ENCODE results near the gene DUSP6.
A peak's percentile ranks its signal among the peaks of the same experiment; 100 is the strongest.

Gene DUSP6

GRCh38 chr12:89306827-89307473, 45.4 kb downstream of the DUSP6 start:
- peak; percentile 86 for DNase-seq (ENCODE audit: low read depth)
- TF ChIP-seq MYC (IDR thresholded peaks at IDR 0.05; ENCODE audit: low read depth, low read length) (peak; percentile 3), MAX (IDR thresholded peaks at IDR 0.05; ENCODE audit: low read depth, low read length) (peak; percentile 53; the same call in 1 of the 2 replicates), POLR2A (IDR thresholded peaks at IDR 0.05; ENCODE audit: extremely low read depth, insufficient read length) (no peak), CTCF (IDR thresholded peaks at IDR 0.05; ENCODE audit: low read depth, low read length) (no peak)
- H3K4me3 ChIP-seq (ENCODE audit: low read depth, low read length) = no peak overlapping the region

GRCh38 chr12:89305373-89305772, 46.9 kb downstream of the DUSP6 start:
- no peak for DNase-seq (ENCODE audit: low read depth)
- TF ChIP-seq POLR2A (IDR thresholded peaks at IDR 0.05; ENCODE audit: extremely low read depth, insufficient read length) (no peak), MYC (IDR thresholded peaks at IDR 0.05; ENCODE audit: low read depth, low read length) (no peak), MAX (IDR thresholded peaks at IDR 0.05; ENCODE audit: low read depth, low read length) (no peak)
- no peak overlapping the region for H3K4me3 ChIP-seq (ENCODE audit: low read depth, low read length)

GRCh38 chr12:89299931-89300330, 52.4 kb downstream of the DUSP6 start:
- no peak overlapping the region for H3K4me3 ChIP-seq (ENCODE audit: low read depth, low read length)
- TF ChIP-seq MYC (IDR thresholded peaks at IDR 0.05; ENCODE audit: low read depth, low read length) (no peak), MAX (IDR thresholded peaks at IDR 0.05; ENCODE audit: low read depth, low read length) (no peak), CTCF (IDR thresholded peaks at IDR 0.05; ENCODE audit: low read depth, low read length) (no peak), POLR2A (IDR thresholded peaks at IDR 0.05; ENCODE audit: extremely low read depth, insufficient read length) (no peak)
- no peak for DNase-seq (ENCODE audit: low read depth)

GRCh38 chr12:89299417-89299816, 52.9 kb downstream of the DUSP6 start:
- no peak overlapping the region for H3K4me3 ChIP-seq (ENCODE audit: low read depth, low read length)
- no peak for DNase-seq (ENCODE audit: low read depth)
- TF ChIP-seq MAX (IDR thresholded peaks at IDR 0.05; ENCODE audit: low read depth, low read length) (no peak), CTCF (IDR thresholded peaks at IDR 0.05; ENCODE audit: low read depth, low read length) (no peak), MYC (IDR thresholded peaks at IDR 0.05; ENCODE audit: low read depth, low read length) (no peak), POLR2A (IDR thresholded peaks at IDR 0.05; ENCODE audit: extremely low read depth, insufficient read length) (no peak)

Measured in NB4 (cell line).